ENCODE measurements around the gene PTPRD. TPM values are rescaled to one million over a fixed set of nuclear protein-coding genes. Genes with fewer than 3 reads are reported as not detected.

The PTPRD gene
- total RNA-seq, 1 experiment from 2014 or later, result not detected

- no peak for TF ChIP-seq CTCF (IDR thresholded peaks at IDR 0.05; ENCODE audit: unreplicated experiment)
- Mint-ChIP-seq H3K4me3 (ENCODE audit: unreplicated experiment) (no peak overlapping the region), H3K36me3 (ENCODE audit: insufficient read depth, unreplicated experiment) (no peaks in the 10 kb centered on the region), H3K9me3 (ENCODE audit: unreplicated experiment) (no peaks in the 10 kb centered on the region), H3K27me3 (ENCODE audit: insufficient read depth, unreplicated experiment) (no peaks in the 10 kb centered on the region), H3K4me1 (ENCODE audit: insufficient read depth, unreplicated experiment) (peaks cover 13% of the 10 kb centered on the region), H3K27ac (ENCODE audit: low read depth, unreplicated experiment) (no peak overlapping the region)
- no TSS peak for BruUV-seq (replicated peaks)
- ChIA-PET CTCF (interaction anchor here (0.6 to 0.8 kb wide), 3 partner anchors 28 to 244 kb away, joined by 3 read pairs; no protein-coding TSS in a partner anchor), POLR2A (no interaction called here)
- DNase-seq (ENCODE audit: unreplicated experiment), result no peak
- intact Hi-C loops (cut with micrococcal nuclease), result no loop called here
Measured at GRCh38 chr9:8719833-8720486, 1892.8 kb downstream of the PTPRD start.

- Mint-ChIP-seq H3K27me3 (ENCODE audit: insufficient read depth, unreplicated experiment) (no peaks in the 10 kb centered on the region), H3K36me3 (ENCODE audit: insufficient read depth, unreplicated experiment) (no peaks in the 10 kb centered on the region), H3K4me1 (ENCODE audit: insufficient read depth, unreplicated experiment) (peaks cover 13% of the 10 kb centered on the region), H3K27ac (ENCODE audit: low read depth, unreplicated experiment) (no peak overlapping the region), H3K9me3 (ENCODE audit: unreplicated experiment) (no peaks in the 10 kb centered on the region), H3K4me3 (ENCODE audit: unreplicated experiment) (no peak overlapping the region)
- peak; percentile 51 for DNase-seq (ENCODE audit: unreplicated experiment)
- ChIA-PET CTCF (interaction anchor here (0.6 kb wide), 2 partner anchors 122 to 426 kb away, joined by 3 read pairs; no protein-coding TSS in a partner anchor), POLR2A (interaction anchor here (1.4 kb wide), 1 partner anchor 14 kb away, joined by 3 read pairs; no protein-coding TSS in a partner anchor)
- intact Hi-C loops (cut with micrococcal nuclease), result no loop called here
- TF ChIP-seq CTCF (IDR thresholded peaks at IDR 0.05; ENCODE audit: unreplicated experiment), result no peak
- BruUV-seq (replicated peaks), result no TSS peak
Measured at GRCh38 chr9:8718121-8718725, 1894.6 kb downstream of the PTPRD start.

- no TSS peak for BruUV-seq (replicated peaks)
- POLR2A ChIA-PET, result interaction anchor here (1.4 kb wide), 1 partner anchor 15 kb away, joined by 3 read pairs; no protein-coding TSS in a partner anchor
Measured at GRCh38 chr9:8717146-8717545, 1895.7 kb downstream of the PTPRD start.

More at GRCh38 chr9:8717146-8717545, 1895.7 kb downstream of the PTPRD start:
- H3K9me3 Mint-ChIP-seq (ENCODE audit: unreplicated experiment), result no peaks in the 10 kb centered on the region
- no peak for DNase-seq (ENCODE audit: unreplicated experiment)
- H3K36me3 Mint-ChIP-seq (ENCODE audit: insufficient read depth, unreplicated experiment), result no peaks in the 10 kb centered on the region
- H3K27ac Mint-ChIP-seq (ENCODE audit: low read depth, unreplicated experiment), result no peak overlapping the region
- intact Hi-C loops (cut with micrococcal nuclease), result no loop called here
- CTCF ChIA-PET, result interaction anchor here (0.6 to 0.8 kb wide), 2 partner anchors 103 to 1073 kb away, joined by 3 to 5 read pairs; no protein-coding TSS in a partner anchor
- no peak for TF ChIP-seq CTCF (IDR thresholded peaks at IDR 0.05; ENCODE audit: unreplicated experiment)
- no peaks in the 10 kb centered on the region for H3K27me3 Mint-ChIP-seq (ENCODE audit: insufficient read depth, unreplicated experiment)
- H3K4me1 Mint-ChIP-seq (ENCODE audit: insufficient read depth, unreplicated experiment), result peaks cover 13% of the 10 kb centered on the region
- H3K4me3 Mint-ChIP-seq (ENCODE audit: unreplicated experiment), result no peak overlapping the region
